ENCODE results near the gene DCANP1.

Gene DCANP1

DNA sequence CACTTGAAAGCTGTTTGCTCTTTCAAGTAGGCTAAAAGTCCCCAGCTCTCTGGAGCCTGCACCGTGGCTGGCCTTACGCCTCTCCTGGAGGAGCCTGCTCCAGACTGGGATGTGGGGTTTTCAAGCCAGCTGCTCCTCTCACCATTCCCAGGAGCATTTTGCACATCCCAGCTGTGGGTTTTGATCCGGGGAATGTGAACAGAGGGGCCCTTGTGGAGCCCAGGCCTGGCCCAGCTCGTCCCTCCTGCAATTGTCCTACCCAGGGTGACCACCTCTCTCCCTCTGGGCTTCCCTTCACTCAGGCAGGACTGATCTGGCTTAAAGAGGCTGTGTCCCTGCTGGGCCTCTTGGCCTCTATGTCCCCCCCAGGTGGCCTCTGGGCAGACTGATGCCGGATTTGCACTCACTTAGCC is 37.5 kb upstream of the DCANP1 start:
- no peaks in the 10 kb centered on the region for H3K27me3 ChIP-seq (ENCODE audit: insufficient read depth, poor library complexity, severe bottlenecking)

DNA sequence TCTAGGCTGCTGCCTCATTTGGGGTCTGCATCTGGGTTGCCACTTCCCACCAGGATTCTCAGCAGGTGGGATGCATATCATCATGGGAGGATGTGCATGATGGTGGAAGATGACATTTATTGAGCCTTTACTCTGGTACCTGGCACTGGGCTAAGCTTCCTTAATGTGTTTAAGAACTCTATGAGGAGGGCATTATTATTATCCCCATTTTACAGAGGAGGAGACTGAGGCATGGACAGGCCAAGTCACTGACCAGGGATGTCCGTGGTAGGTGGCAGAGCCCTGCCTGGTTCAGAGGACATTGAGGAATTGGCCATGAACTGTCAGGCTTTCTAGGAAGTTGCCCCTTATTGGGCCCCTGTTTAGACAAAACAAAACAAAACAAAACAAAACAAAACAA is 36.1 kb upstream of the DCANP1 start:
- H3K4me1 ChIP-seq (ENCODE audit: insufficient read depth, poor library complexity, severe bottlenecking), result peaks cover 2% of the 10 kb centered on the region
- DNase-seq (ENCODE audit: low spot score) (peak; percentile 10), ATAC-seq (ENCODE audit: low read depth) (no peak)
- H3K36me3 ChIP-seq (ENCODE audit: low read depth), result no peaks in the 10 kb centered on the region
- H3K4me3 ChIP-seq (ENCODE audit: severe bottlenecking), result no peak overlapping the region
- H3K27ac ChIP-seq (ENCODE audit: poor library complexity, severe bottlenecking), result no peak overlapping the region
- TF ChIP-seq, protein P1, sequence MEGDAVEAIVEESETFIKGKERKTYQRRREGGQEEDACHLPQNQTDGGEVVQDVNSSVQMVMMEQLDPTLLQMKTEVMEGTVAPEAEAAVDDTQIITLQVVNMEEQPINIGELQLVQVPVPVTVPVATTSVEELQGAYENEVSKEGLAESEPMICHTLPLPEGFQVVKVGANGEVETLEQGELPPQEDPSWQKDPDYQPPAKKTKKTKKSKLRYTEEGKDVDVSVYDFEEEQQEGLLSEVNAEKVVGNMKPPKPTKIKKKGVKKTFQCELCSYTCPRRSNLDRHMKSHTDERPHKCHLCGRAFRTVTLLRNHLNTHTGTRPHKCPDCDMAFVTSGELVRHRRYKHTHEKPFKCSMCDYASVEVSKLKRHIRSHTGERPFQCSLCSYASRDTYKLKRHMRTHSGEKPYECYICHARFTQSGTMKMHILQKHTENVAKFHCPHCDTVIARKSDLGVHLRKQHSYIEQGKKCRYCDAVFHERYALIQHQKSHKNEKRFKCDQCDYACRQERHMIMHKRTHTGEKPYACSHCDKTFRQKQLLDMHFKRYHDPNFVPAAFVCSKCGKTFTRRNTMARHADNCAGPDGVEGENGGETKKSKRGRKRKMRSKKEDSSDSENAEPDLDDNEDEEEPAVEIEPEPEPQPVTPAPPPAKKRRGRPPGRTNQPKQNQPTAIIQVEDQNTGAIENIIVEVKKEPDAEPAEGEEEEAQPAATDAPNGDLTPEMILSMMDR (IDR thresholded peaks at IDR 0.05; ENCODE audit: poor library complexity, severe bottlenecking), result no peak
- H3K27me3 ChIP-seq (ENCODE audit: insufficient read depth, poor library complexity, severe bottlenecking), result no peaks in the 10 kb centered on the region
- no peaks in the 10 kb centered on the region for H3K9me3 ChIP-seq (ENCODE audit: severe bottlenecking)

More for the DNA sequence above, 37.5 kb upstream of the DCANP1 start:
- no peaks in the 10 kb centered on the region for H3K36me3 ChIP-seq (ENCODE audit: low read depth)
- no peak overlapping the region for H3K4me3 ChIP-seq (ENCODE audit: severe bottlenecking)
- no peaks in the 10 kb centered on the region for H3K9me3 ChIP-seq (ENCODE audit: severe bottlenecking)
- TF ChIP-seq, protein P1 (IDR thresholded peaks at IDR 0.05; ENCODE audit: poor library complexity, severe bottlenecking), result no peak
- H3K27ac ChIP-seq (ENCODE audit: poor library complexity, severe bottlenecking), result no peak overlapping the region
- ATAC-seq (ENCODE audit: low read depth) (no peak), DNase-seq (ENCODE audit: low spot score) (peak; percentile 58)
- peaks cover 12% of the 10 kb centered on the region for H3K4me1 ChIP-seq (ENCODE audit: insufficient read depth, poor library complexity, severe bottlenecking)

DNA sequence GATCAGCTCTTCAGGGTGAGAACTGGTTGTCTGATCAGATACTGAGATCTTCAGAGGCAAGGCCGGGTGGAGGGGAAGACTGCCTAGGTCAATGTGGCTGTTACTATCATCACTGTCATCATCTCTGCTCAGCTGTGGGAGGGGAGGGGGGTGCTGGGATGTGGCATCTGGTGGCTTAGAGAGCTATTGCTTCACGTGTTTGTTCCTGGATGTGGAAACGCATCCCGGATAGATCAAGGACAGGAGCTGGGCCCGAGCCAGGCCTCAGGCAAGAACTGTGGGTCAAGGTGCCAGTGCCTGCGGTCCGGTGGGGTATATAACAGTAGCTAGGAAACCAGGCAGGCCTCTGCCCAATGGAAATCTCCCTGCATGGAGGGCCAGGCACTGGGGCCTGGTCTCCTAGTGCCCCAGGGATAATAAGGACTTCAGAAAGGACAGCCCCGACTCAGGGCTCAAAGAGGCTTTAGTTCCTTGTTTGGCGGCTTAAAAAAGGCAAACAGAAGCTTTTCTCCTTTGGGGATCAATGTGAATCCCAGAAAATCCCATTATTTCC is 35.3 kb upstream of the DCANP1 start:
- H3K9me3 ChIP-seq (ENCODE audit: severe bottlenecking), result no peaks in the 10 kb centered on the region
- TF ChIP-seq, protein P1 (IDR thresholded peaks at IDR 0.05; ENCODE audit: poor library complexity, severe bottlenecking), result no peak
- H3K4me3 ChIP-seq (ENCODE audit: severe bottlenecking), result no peak overlapping the region
- ATAC-seq (ENCODE audit: low read depth), result no peak
- H3K4me1 ChIP-seq (ENCODE audit: insufficient read depth, poor library complexity, severe bottlenecking), result no peaks in the 10 kb centered on the region
- no peak overlapping the region for H3K27ac ChIP-seq (ENCODE audit: poor library complexity, severe bottlenecking)
- H3K27me3 ChIP-seq (ENCODE audit: insufficient read depth, poor library complexity, severe bottlenecking), result no peaks in the 10 kb centered on the region
- no peaks in the 10 kb centered on the region for H3K36me3 ChIP-seq (ENCODE audit: low read depth)
- peak; percentile 50 for DNase-seq (ENCODE audit: low spot score)

DNA sequence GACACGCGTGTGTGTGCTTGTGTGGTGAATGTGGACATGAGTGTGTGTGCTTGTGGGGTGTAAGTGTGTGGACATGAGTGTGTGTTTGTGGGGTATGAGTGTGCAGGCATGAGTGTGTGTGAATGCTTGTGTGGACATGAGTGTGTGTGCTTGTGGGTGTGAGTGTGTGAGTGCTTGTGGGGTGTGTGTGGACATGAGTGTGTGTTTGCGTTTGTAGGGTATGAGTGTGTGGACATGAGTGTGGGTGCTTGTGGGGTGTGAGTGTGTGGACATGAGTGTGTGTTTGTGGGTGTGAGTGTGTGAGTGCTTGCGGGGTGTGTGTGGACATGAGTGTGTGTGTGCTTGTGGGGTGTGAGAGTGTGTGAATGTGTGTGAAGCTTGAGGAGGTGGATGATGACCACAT is 34.8 kb upstream of the DCANP1 start:
- Histone ChIP-seq H3K27ac (ENCODE audit: poor library complexity, severe bottlenecking) (no peak overlapping the region), H3K4me1 (ENCODE audit: insufficient read depth, poor library complexity, severe bottlenecking) (no peaks in the 10 kb centered on the region), H3K36me3 (ENCODE audit: low read depth) (no peaks in the 10 kb centered on the region), H3K9me3 (ENCODE audit: severe bottlenecking) (no peaks in the 10 kb centered on the region), H3K4me3 (ENCODE audit: severe bottlenecking) (no peak overlapping the region), H3K27me3 (ENCODE audit: insufficient read depth, poor library complexity, severe bottlenecking) (no peaks in the 10 kb centered on the region)
- peak; percentile 12 for DNase-seq (ENCODE audit: low spot score)
- TF ChIP-seq, protein P1 (IDR thresholded peaks at IDR 0.05; ENCODE audit: poor library complexity, severe bottlenecking), result no peak
- ATAC-seq (ENCODE audit: low read depth), result no peak

DNA sequence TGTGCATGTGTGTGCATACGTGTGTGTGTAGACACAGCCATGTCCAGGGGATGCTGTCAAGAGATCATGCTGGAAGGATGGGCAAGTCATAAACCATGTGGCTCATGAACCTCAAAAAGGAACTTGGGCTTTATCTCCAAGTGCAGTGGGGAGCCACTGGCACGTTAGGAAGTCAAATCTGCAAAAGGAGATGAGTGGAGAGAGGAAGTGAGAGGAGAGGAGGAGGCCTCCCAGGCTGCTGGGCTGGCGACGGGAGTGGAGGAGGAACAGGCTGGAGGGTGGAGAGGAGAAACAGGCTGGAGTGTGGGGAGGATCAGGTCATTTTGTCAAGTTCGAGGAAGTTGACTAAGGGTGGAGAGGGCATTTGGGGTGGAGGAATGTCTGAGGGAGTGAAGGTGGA is 34.2 kb upstream of the DCANP1 start:
- H3K36me3 ChIP-seq (ENCODE audit: low read depth), result no peaks in the 10 kb centered on the region
- H3K4me3 ChIP-seq (ENCODE audit: severe bottlenecking), result no peak overlapping the region
- no peaks in the 10 kb centered on the region for H3K4me1 ChIP-seq (ENCODE audit: insufficient read depth, poor library complexity, severe bottlenecking)
- DNase-seq (ENCODE audit: low spot score) (no peak), ATAC-seq (ENCODE audit: low read depth) (no peak)
- no peaks in the 10 kb centered on the region for H3K9me3 ChIP-seq (ENCODE audit: severe bottlenecking)
- TF ChIP-seq, protein P1 (IDR thresholded peaks at IDR 0.05; ENCODE audit: poor library complexity, severe bottlenecking), result no peak
- no peak overlapping the region for H3K27ac ChIP-seq (ENCODE audit: poor library complexity, severe bottlenecking)
- H3K27me3 ChIP-seq (ENCODE audit: insufficient read depth, poor library complexity, severe bottlenecking), result no peaks in the 10 kb centered on the region
